ENCODE results near the gene GPR18.

DNA sequence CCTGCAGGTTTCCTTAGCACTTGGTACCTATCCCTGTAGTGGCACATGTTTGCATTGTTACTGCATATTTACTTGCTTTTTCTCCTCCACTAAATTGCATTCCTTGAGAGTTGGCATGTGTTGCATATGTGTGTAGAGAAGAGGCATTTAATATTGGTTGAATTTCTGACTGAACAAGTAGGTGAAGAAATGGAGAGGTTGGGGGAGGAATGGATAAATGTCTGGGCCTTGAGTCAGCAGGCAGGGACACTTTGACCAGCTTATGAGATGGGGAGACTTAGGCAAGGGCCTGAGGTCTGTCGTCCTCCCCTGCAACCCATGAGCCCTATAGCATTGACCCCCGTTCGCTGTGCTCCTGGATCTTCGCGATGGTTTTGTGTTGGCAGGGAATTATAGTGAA lies 2.0 kb upstream of the GPR18 start:
- TF ChIP-seq, protein P1, sequence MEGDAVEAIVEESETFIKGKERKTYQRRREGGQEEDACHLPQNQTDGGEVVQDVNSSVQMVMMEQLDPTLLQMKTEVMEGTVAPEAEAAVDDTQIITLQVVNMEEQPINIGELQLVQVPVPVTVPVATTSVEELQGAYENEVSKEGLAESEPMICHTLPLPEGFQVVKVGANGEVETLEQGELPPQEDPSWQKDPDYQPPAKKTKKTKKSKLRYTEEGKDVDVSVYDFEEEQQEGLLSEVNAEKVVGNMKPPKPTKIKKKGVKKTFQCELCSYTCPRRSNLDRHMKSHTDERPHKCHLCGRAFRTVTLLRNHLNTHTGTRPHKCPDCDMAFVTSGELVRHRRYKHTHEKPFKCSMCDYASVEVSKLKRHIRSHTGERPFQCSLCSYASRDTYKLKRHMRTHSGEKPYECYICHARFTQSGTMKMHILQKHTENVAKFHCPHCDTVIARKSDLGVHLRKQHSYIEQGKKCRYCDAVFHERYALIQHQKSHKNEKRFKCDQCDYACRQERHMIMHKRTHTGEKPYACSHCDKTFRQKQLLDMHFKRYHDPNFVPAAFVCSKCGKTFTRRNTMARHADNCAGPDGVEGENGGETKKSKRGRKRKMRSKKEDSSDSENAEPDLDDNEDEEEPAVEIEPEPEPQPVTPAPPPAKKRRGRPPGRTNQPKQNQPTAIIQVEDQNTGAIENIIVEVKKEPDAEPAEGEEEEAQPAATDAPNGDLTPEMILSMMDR (conservative IDR thresholded peaks at IDR 0.05; ENCODE audit: low read depth, low read length) = no peak
- no peak for TF ChIP-seq CEBPB (IDR thresholded peaks at IDR 0.05; ENCODE audit: low read depth, low read length)
- no peak for TF ChIP-seq RCOR1 (IDR thresholded peaks at IDR 0.05; ENCODE audit: insufficient replicate concordance, low read length)
- TF ChIP-seq RFX5 (IDR thresholded peaks at IDR 0.05; ENCODE audit: low read depth, low read length) = no peak
- TF ChIP-seq POLR2A (IDR thresholded peaks at IDR 0.05; ENCODE audit: low read depth, low read length) = no peak
- no peak for TF ChIP-seq BHLHE40 (IDR thresholded peaks at IDR 0.05; ENCODE audit: low read depth, low read length)
- TF ChIP-seq, protein P2, sequence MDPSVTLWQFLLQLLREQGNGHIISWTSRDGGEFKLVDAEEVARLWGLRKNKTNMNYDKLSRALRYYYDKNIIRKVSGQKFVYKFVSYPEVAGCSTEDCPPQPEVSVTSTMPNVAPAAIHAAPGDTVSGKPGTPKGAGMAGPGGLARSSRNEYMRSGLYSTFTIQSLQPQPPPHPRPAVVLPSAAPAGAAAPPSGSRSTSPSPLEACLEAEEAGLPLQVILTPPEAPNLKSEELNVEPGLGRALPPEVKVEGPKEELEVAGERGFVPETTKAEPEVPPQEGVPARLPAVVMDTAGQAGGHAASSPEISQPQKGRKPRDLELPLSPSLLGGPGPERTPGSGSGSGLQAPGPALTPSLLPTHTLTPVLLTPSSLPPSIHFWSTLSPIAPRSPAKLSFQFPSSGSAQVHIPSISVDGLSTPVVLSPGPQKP (IDR thresholded peaks at IDR 0.05; ENCODE audit: borderline replicate concordance, low read depth, low read length) = no peak

Measured in IMR-90 (cell line).